Stomach smooth muscle (tissue), 2 donors: ENCODE data around the gene ACBD6.
"Not testable (repeated sequence)": the region's sequence is repeated elsewhere in the genome, so short reads cannot be mapped to it uniquely, and the experiment has no call there.

Experiments
- H3K27ac ChIP-seq: one replicate; pipeline ENCODE4 v1.7.0; 2013; ENCODE audit warnings: mild to moderate bottlenecking, low read length, inconsistent platforms
- H3K27me3 ChIP-seq, 2 donors: one replicate each; pipeline ENCODE4 v1.7.0; 2013; ENCODE audit warnings: low read length in 2 of 2; ENCODE audit not compliant: insufficient read depth in 2 of 2, control insufficient read depth in 1 of 2
- H3K36me3 ChIP-seq, 2 donors: one replicate each; pipeline ENCODE4 v1.7.0; 2013; ENCODE audit warnings: low read length in 2 of 2; ENCODE audit not compliant: control insufficient read depth in 2 of 2, insufficient read depth in 2 of 2
- H3K4me1 ChIP-seq: one replicate; pipeline ENCODE4 v1.7.0; 2013; ENCODE audit warnings: low read length; ENCODE audit not compliant: control insufficient read depth, insufficient read depth
- H3K4me3 ChIP-seq, 2 donors: one replicate each; pipeline ENCODE4 v1.7.0; 2013; ENCODE audit warnings: low read length in 2 of 2
- H3K9ac ChIP-seq, 2 donors: one replicate each; pipeline ENCODE4 v1.7.0; 2013; ENCODE audit warnings: low read length in 2 of 2, mild to moderate bottlenecking in 1 of 2
- H3K9me3 ChIP-seq, 2 donors: one replicate each; pipeline ENCODE4 v1.7.0; 2013; ENCODE audit warnings: low read length in 2 of 2; ENCODE audit not compliant: control insufficient read depth in 2 of 2
- donor health status: healthy.
- donor health status: Pancreatic carcinoma.

The ACBD6 gene

GRCh38 chr1:180489313-180489712 lies 13.1 kb downstream of the ACBD6 start:
- no peak overlapping the region for H3K9ac ChIP-seq
- H3K4me3 ChIP-seq = no peak overlapping the region
- H3K4me1 ChIP-seq = no peaks in the 10 kb centered on the region
- no peaks in the 10 kb centered on the region for H3K27me3 ChIP-seq
- peaks cover 5 to 10% of the 10 kb centered on the region in 2 donors for H3K36me3 ChIP-seq
- no peak overlapping the region for H3K27ac ChIP-seq
- no peaks in the 10 kb centered on the region for H3K9me3 ChIP-seq

- Histone ChIP-seq H3K27me3 (no peaks in the 10 kb centered on the region), H3K4me3 (no peak overlapping the region), H3K36me3 (peaks cover 5 to 8% of the 10 kb centered on the region in 2 donors), H3K9me3 (no peaks in the 10 kb centered on the region), H3K4me1 (no peaks in the 10 kb centered on the region), H3K27ac (no peak overlapping the region), H3K9ac (no peak overlapping the region)
Observed at GRCh38 chr1:180488661-180489060, 13.7 kb downstream of the ACBD6 start.

GRCh38 chr1:180486092-180486491 lies 16.3 kb downstream of the ACBD6 start:
- no peaks in the 10 kb centered on the region for H3K4me1 ChIP-seq
- H3K27me3 ChIP-seq = no peaks in the 10 kb centered on the region
- no peak overlapping the region for H3K4me3 ChIP-seq
- H3K36me3 ChIP-seq = peaks cover 5 to 8% of the 10 kb centered on the region in 2 donors
- no peak overlapping the region for H3K9ac ChIP-seq
- H3K27ac ChIP-seq = no peak overlapping the region
- H3K9me3 ChIP-seq = no peaks in the 10 kb centered on the region

- Histone ChIP-seq H3K27me3 (no peaks in the 10 kb centered on the region), H3K4me1 (no peaks in the 10 kb centered on the region)
Observed at GRCh38 chr1:180484490-180484889, 17.9 kb downstream of the ACBD6 start.

GRCh38 chr1:180482425-180483275 lies 19.7 kb downstream of the ACBD6 start:
- Histone ChIP-seq H3K4me3 (no peak overlapping the region), H3K27ac (no peak overlapping the region)

More at GRCh38 chr1:180484490-180484889, 17.9 kb downstream of the ACBD6 start:
- Histone ChIP-seq H3K9me3 (no peaks in the 10 kb centered on the region), H3K9ac (no peak overlapping the region), H3K27ac (no peak overlapping the region), H3K4me3 (no peak overlapping the region), H3K36me3 (peaks cover 5% of the 10 kb centered on the region in 2 donors)

GRCh38 chr1:180470031-180470430 lies 32.3 kb downstream of the ACBD6 start:
- Histone ChIP-seq H3K27ac (no peak overlapping the region), H3K9ac (no peak overlapping the region), H3K4me3 (no peak overlapping the region), H3K9me3 (no peaks in the 10 kb centered on the region), H3K27me3 (no peaks in the 10 kb centered on the region), H3K36me3 (no peaks in the 10 kb centered on the region), H3K4me1 (no peaks in the 10 kb centered on the region)

More at GRCh38 chr1:180482425-180483275, 19.7 kb downstream of the ACBD6 start:
- Histone ChIP-seq H3K4me1 (no peaks in the 10 kb centered on the region), H3K36me3 (peaks cover 5% of the 10 kb centered on the region in 2 donors), H3K9me3 (no peaks in the 10 kb centered on the region), H3K9ac (peak overlapping the region in 1 of 2 donors; percentile 27), H3K27me3 (no peaks in the 10 kb centered on the region)

GRCh38 chr1:180468311-180468710 lies 34.1 kb downstream of the ACBD6 start:
- Histone ChIP-seq H3K4me1 (no peaks in the 10 kb centered on the region), H3K36me3 (no peaks in the 10 kb centered on the region)

GRCh38 chr1:180462102-180462501 lies 40.3 kb downstream of the ACBD6 start:
- Histone ChIP-seq H3K4me1 (no peaks in the 10 kb centered on the region), H3K27me3 (no peaks in the 10 kb centered on the region), H3K9me3 (peaks cover 0 to 7% of the 10 kb centered on the region in 2 donors), H3K9ac (no peak overlapping the region), H3K4me3 (no peak overlapping the region), H3K27ac (no peak overlapping the region), H3K36me3 (no peaks in the 10 kb centered on the region)

More at GRCh38 chr1:180468311-180468710, 34.1 kb downstream of the ACBD6 start:
- Histone ChIP-seq H3K27me3 (no peaks in the 10 kb centered on the region), H3K9me3 (no peaks in the 10 kb centered on the region), H3K4me3 (no peak overlapping the region), H3K27ac (no peak overlapping the region), H3K9ac (no peak overlapping the region)

GRCh38 chr1:180461682-180462081 lies 40.7 kb downstream of the ACBD6 start:
- not testable (repeated sequence) for H3K9me3 ChIP-seq, H3K4me1 ChIP-seq, H3K9ac ChIP-seq, H3K27ac ChIP-seq, H3K4me3 ChIP-seq, H3K36me3 ChIP-seq, H3K27me3 ChIP-seq

- peaks cover 0 to 7% of the 10 kb centered on the region in 2 donors for H3K9me3 ChIP-seq
- H3K27ac ChIP-seq = no peak overlapping the region
- no peaks in the 10 kb centered on the region for H3K4me1 ChIP-seq
- H3K36me3 ChIP-seq = peaks cover 0 to 2% of the 10 kb centered on the region in 2 donors
- no peaks in the 10 kb centered on the region for H3K27me3 ChIP-seq
- no peak overlapping the region for H3K9ac ChIP-seq
- no peak overlapping the region for H3K4me3 ChIP-seq
Observed at GRCh38 chr1:180458807-180459206, 43.6 kb downstream of the ACBD6 start.

GRCh38 chr1:180456191-180456590 lies 46.2 kb downstream of the ACBD6 start:
- Histone ChIP-seq H3K27me3 (no peaks in the 10 kb centered on the region), H3K36me3 (peaks cover 0 to 2% of the 10 kb centered on the region in 2 donors), H3K27ac (no peak overlapping the region), H3K9ac (no peak overlapping the region), H3K9me3 (no peaks in the 10 kb centered on the region), H3K4me1 (no peaks in the 10 kb centered on the region), H3K4me3 (no peak overlapping the region)
